ENCODE measurements around the gene KCNQ1.
A peak's percentile ranks its signal among the peaks of the same experiment; 100 is the strongest.

KCNQ1 gene

DNA sequence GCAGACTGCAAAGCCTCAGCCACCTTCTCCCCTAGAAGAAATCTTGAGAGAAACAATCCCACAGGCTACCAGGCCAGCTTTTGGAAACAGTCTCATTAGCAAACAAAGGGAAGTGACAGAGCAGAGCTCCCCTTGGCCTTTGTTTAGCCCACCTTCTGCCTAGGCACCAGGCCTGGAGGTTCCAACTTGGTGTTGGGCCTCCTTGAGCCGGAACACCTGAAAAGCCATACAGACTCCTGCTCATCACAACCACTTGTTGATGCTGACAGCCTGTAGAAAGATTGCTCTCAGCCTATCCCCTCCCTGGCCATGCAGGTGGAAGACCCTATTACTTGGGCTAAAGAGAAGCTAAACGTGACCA is 228.4 kb downstream of the KCNQ1 start:
- H3K4me2 ChIP-seq: no peak overlapping the region
- H3K27me3 ChIP-seq: no peaks in the 10 kb centered on the region
- no peak for TF ChIP-seq Cebpa-rat (IDR thresholded peaks at IDR 0.05)
- H3K36me3 ChIP-seq: peaks cover 56% of the 10 kb centered on the region
- H3K27ac ChIP-seq: no peak overlapping the region
- peaks cover 43% of the 10 kb centered on the region for H3K4me1 ChIP-seq
- H4K20me1 ChIP-seq: peaks cover 83% of the 10 kb centered on the region
- no peak overlapping the region for H3K4me3 ChIP-seq
- no peak overlapping the region for H3K9ac ChIP-seq
- no peaks in the 10 kb centered on the region for H3K9me3 ChIP-seq

DNA sequence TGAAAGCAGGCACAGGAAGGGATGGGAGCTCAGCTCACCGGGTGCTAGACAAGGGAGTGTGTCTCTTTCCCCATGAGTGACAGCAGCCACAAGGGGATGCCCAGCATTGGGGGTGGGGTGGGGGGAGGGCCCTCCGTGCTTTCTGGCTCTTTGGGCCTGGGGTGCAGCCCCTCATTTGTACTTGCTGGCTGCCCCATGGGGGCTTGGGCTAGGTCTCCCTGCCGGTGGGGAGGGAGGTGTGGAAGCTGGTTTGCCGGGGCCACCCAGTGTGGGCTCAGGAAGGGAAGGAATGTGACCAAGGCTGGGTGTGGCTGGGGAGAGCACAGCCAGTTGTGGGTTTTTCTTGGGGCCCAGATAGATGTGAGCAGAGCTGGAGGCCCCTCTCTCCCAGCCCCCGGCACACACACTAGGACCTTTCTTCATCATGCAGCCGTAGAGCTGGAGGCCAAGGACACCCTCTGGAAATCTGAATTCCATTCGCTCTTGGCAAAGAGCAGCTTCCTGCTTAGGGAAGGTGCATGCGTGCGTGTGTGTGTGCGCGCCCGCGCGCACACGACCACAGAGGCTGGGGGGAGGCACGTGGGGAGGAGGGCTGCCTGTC is 229.2 kb downstream of the KCNQ1 start:
- Histone ChIP-seq H4K20me1 (peaks cover 90% of the 10 kb centered on the region), H3K9me3 (no peaks in the 10 kb centered on the region)

DNA sequence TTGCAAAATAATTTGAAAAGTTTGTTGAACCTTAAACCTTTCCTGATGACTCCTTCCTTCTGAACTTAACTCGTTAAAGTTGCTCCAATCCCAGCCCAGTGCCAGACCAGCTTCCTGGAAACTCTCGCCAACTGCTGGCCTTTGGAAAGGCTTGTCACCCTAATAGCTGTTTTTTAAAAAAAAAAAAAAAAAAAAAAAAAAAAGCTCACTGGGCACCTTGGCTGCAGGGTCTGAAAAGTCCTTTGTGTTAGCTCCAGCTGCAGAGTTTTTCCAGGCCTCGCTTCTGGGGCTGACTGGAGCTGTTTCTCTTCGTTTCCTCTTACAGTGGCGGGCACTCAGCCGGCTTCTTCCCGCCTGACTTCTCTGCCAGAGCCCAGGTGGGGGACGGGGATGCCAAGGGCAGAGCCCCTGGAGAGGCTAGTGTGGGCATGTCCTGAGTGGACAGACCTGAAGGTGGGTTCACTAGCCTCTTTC is 229.9 kb downstream of the KCNQ1 start:
- Histone ChIP-seq H3K27ac (no peak overlapping the region), H3K9ac (no peak overlapping the region), H3K36me3 (peaks cover 46% of the 10 kb centered on the region), H3K27me3 (no peaks in the 10 kb centered on the region), H4K20me1 (peaks cover 97% of the 10 kb centered on the region), H3K4me3 (no peak overlapping the region), H3K4me1 (peaks cover 50% of the 10 kb centered on the region), H3K4me2 (no peak overlapping the region), H3K9me3 (no peaks in the 10 kb centered on the region)
- no peak for TF ChIP-seq Cebpa-rat (IDR thresholded peaks at IDR 0.05)

More for the DNA sequence above, 229.2 kb downstream of the KCNQ1 start:
- H3K27me3 ChIP-seq: no peaks in the 10 kb centered on the region
- H3K27ac ChIP-seq: no peak overlapping the region
- H3K4me2 ChIP-seq: no peak overlapping the region; the same call in 1 of the 2 replicates
- peaks cover 50% of the 10 kb centered on the region for H3K4me1 ChIP-seq
- H3K36me3 ChIP-seq: peaks cover 50% of the 10 kb centered on the region
- no peak overlapping the region for H3K9ac ChIP-seq
- no peak overlapping the region for H3K4me3 ChIP-seq
- no peak for TF ChIP-seq Cebpa-rat (IDR thresholded peaks at IDR 0.05)

DNA sequence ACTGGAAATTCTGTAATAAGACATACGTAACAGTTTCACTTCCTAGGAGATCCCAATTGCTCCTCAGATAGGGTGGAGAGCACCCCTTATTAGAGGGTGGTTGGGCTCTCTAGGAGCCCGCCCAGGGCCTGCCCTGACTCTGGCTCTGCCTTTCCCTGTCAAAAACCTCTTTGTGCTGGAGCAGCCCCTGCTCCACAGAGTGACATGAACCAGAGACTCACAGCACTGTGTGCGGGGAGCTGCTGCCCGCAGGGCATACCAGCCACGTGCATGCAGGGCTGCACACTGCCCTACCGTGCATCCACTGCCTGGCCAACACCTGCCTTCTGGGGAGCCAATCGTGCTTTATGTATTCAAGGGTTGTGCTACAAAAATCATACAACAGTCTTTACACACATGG is 230.7 kb downstream of the KCNQ1 start:
- Histone ChIP-seq H3K4me1 (peaks cover 46% of the 10 kb centered on the region), H3K36me3 (peaks cover 38% of the 10 kb centered on the region), H3K4me2 (no peak overlapping the region), H3K27ac (no peak overlapping the region), H3K4me3 (no peak overlapping the region), H3K9ac (no peak overlapping the region), H3K27me3 (no peaks in the 10 kb centered on the region), H4K20me1 (peaks cover 93% of the 10 kb centered on the region), H3K9me3 (no peaks in the 10 kb centered on the region)
- no peak for TF ChIP-seq Cebpa-rat (IDR thresholded peaks at IDR 0.05)

DNA sequence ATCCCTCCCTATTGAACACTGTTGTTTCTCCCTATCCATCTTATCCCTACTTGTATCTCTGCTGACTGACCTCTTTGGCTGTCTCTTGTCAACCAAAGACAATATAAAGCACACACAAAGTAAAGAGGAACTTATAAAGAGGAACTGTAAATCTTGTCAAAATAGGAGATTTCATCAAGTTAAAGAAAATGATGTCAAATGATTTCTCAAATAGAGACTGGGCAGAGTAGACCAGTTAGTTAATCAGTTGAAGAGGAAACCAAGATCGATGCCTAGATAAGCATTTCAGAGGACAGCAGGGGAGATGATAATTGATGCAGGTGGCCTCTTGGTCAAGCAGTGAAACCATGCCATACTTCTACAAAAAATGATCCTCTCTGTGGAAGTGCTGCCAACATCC is 232.3 kb downstream of the KCNQ1 start:
- Histone ChIP-seq H3K4me1 (peaks cover 43% of the 10 kb centered on the region), H4K20me1 (peaks cover 91% of the 10 kb centered on the region), H3K4me3 (no peak overlapping the region), H3K4me2 (no peak overlapping the region), H3K36me3 (peaks cover 31% of the 10 kb centered on the region), H3K27me3 (no peaks in the 10 kb centered on the region), H3K9me3 (no peaks in the 10 kb centered on the region), H3K27ac (no peak overlapping the region), H3K9ac (no peak overlapping the region)
- TF ChIP-seq Cebpa-rat (IDR thresholded peaks at IDR 0.05): no peak

DNA sequence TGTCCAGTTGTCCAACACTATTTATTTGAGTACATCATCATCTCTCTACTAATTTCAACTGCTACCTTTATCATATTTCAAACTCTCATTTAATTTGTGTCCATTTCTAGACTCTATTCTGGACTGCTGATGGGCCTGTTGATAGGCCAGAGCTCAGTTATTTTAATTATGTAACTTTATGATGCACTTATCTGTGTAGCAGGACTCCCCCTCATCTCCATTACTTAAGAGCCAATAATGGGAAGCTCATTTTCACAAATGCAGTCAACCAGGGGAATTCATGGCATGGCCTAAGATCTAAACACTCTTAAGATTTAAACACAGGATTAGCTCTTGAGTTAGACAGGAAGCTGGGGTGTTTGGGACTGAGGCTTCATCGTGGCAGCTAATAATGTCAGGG is 233.6 kb downstream of the KCNQ1 start:
- Histone ChIP-seq H3K4me2 (no peak overlapping the region), H3K4me1 (peaks cover 54% of the 10 kb centered on the region), H3K27ac (no peak overlapping the region), H3K27me3 (no peaks in the 10 kb centered on the region), H3K9me3 (no peaks in the 10 kb centered on the region), H3K9ac (no peak overlapping the region), H4K20me1 (peaks cover 91% of the 10 kb centered on the region), H3K4me3 (no peak overlapping the region), H3K36me3 (peaks cover 34% of the 10 kb centered on the region)
- TF ChIP-seq Cebpa-rat (IDR thresholded peaks at IDR 0.05): no peak

DNA sequence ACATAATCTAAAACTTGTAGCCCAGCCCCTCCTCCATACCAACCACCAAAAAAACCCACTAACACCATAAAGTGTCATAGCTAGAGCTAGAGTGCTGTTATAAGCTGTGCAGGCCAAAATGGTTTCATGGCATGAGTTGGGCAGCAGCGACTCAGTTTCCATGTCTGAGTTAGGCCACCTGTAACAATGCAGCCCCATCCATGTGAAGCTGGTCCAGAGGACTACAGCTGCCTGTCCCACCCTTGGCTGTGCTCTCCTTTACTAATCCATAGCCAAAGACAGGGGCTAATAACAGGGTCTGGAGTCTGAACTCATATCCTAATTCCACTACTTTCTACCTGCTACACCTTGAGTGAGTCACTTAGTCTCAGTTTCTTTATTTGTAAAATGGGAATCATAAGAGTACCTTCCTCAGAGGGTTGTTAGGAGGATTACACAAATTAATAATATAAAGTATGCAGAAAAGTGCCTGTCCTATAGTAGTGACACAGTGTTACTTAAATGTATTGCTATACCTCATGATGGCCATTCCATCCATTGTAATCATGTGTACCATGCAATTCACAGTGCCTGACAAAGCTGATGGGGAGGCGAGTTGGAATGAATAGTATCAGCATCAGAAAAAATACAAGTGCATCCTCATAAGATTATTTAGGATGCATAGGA is 234.3 kb downstream of the KCNQ1 start:
- Histone ChIP-seq H3K9me3 (no peaks in the 10 kb centered on the region), H3K4me3 (no peak overlapping the region), H4K20me1 (peaks cover 91% of the 10 kb centered on the region), H3K9ac (no peak overlapping the region), H3K36me3 (peaks cover 34% of the 10 kb centered on the region), H3K4me1 (peaks cover 51% of the 10 kb centered on the region), H3K27me3 (no peaks in the 10 kb centered on the region), H3K4me2 (no peak overlapping the region), H3K27ac (no peak overlapping the region)
- no peak for TF ChIP-seq Cebpa-rat (IDR thresholded peaks at IDR 0.05)

DNA sequence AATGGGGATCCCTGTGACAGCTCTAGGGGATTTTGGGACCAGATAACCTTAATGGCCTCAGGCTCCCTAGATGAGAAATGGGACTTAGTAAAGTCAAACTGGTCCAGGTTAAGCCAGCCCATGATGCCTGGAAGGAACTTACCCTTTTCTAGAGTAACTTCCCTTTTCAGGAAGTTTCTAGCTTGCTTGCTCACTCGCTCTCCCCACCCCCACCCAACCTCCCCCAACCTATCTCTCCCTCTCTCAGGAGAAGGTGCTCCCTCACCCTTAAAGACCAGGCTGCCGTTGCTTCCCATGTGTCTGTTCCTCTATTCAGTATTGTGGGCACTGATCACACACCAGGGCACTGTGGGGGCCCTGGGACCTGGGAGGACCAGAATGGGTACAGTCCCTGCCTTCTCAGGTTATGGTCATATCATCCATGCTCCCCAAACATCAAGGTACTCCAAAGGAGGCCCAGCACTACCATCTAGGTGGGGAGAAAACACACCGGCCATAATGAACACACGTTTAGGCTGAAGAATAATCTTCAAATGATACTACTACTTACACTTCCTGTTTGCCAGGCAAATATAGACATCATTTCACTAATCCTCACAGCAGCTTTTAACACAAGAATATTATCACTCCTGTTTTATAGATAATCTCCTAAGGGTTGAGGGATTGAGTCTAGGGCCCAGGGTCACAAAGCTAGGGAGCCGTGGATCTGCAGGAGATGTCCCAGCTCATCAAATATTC is 236.8 kb downstream of the KCNQ1 start:
- no peak for TF ChIP-seq Cebpa-rat (IDR thresholded peaks at IDR 0.05)
- peaks cover 48% of the 10 kb centered on the region for H3K36me3 ChIP-seq
- no peak overlapping the region for H3K4me3 ChIP-seq
- H3K4me2 ChIP-seq: peak overlapping the region; percentile 49
- H3K27ac ChIP-seq: no peak overlapping the region
- no peaks in the 10 kb centered on the region for H3K27me3 ChIP-seq
- no peaks in the 10 kb centered on the region for H3K9me3 ChIP-seq
- H3K4me1 ChIP-seq: peaks cover 40% of the 10 kb centered on the region
- peaks cover 93% of the 10 kb centered on the region for H4K20me1 ChIP-seq
- no peak overlapping the region for H3K9ac ChIP-seq

DNA sequence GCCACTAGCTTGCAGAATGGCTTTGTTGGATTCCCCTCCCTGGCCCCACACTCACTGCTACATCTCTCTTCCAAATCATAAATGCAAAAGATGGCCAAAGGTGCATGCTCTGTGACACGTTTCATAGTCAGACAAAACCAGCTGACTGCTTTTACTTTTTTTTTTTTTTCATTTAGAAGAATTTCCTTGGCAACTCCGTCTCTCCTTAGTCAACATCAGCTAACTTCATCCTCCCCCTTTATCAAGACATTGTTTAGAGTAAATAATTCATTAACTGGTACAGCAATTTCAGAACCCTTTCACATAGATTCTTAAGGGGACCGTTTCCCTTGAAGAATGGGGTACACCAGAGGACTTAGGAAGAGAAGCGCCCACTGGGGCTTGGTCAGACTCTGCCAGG is 239.0 kb downstream of the KCNQ1 start:
- H3K36me3 ChIP-seq: peaks cover 66% of the 10 kb centered on the region
- TF ChIP-seq Cebpa-rat (IDR thresholded peaks at IDR 0.05): no peak
- no peak overlapping the region for H3K9ac ChIP-seq
- H3K4me1 ChIP-seq: peaks cover 40% of the 10 kb centered on the region
- no peaks in the 10 kb centered on the region for H3K9me3 ChIP-seq
- no peaks in the 10 kb centered on the region for H3K27me3 ChIP-seq
- no peak overlapping the region for H3K4me2 ChIP-seq
- no peak overlapping the region for H3K4me3 ChIP-seq
- H3K27ac ChIP-seq: no peak overlapping the region
- peaks cover 93% of the 10 kb centered on the region for H4K20me1 ChIP-seq

DNA sequence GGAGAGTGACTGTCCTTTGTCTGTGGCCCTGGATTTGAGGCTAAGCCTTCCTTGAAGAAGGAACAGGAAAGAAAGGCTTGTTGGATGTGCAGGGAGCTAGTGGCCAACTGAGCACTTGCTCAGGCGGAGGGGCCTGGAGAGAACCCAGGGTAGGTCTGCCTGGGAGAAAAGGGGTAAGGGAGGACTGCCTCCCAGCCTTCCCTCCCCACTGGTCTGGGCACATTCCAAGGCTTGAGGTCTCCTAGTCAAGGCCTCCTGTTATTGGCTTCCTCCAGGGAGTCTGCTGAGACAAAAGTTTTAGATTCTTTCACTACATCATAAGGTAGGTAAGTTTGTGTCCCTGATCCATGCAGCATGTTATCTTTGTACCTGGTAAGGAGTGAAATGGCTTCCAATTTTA is 239.8 kb downstream of the KCNQ1 start:
- no peaks in the 10 kb centered on the region for H3K27me3 ChIP-seq
- no peak overlapping the region for H3K4me2 ChIP-seq
- peaks cover 45% of the 10 kb centered on the region for H3K4me1 ChIP-seq
- H3K9me3 ChIP-seq: no peaks in the 10 kb centered on the region
- no peak overlapping the region for H3K9ac ChIP-seq
- H4K20me1 ChIP-seq: peaks cover 93% of the 10 kb centered on the region
- peaks cover 64% of the 10 kb centered on the region for H3K36me3 ChIP-seq
- H3K4me3 ChIP-seq: no peak overlapping the region
- no peak for TF ChIP-seq Cebpa-rat (IDR thresholded peaks at IDR 0.05)
- H3K27ac ChIP-seq: no peak overlapping the region

All from BLaER1 (cell line).